GM23338 (cell line): ENCODE data around the gene IKBKE. TPM values are rescaled to one million over a fixed set of nuclear protein-coding genes. Genes with fewer than 3 reads are reported as not detected.

Experiments
- ATAC-seq: fragments of 200-7000 bp; cut with Tn5 transposase; 3 replicates; pipeline ENCODE4 v1.9.1; 2020
- DNase-seq: peaks from one replicate; pipeline ENCODE4 v3.0.0-alpha.2; 2015; ENCODE audit warnings: low spot score
- H2AFZ ChIP-seq: fragments of 200-600 bp; sonication (generic); 2 replicates; pipeline ENCODE4 v1.8.0; 2016; ENCODE audit warnings: antibody characterized with exemption, mild to moderate bottlenecking, moderate library complexity
- H3F3A ChIP-seq: fragments of 200-600 bp; sonication (generic); replicated peaks from 2 replicates; pipeline ENCODE4 v1.8.0; 2017; ENCODE audit warnings: antibody characterized with exemption, mixed run types, low read depth
- H3K27ac ChIP-seq: fragments of 200-600 bp; sonication (generic); 2 replicates; pipeline ENCODE4 v1.6.1; 2016; ENCODE audit warnings: low read depth
- H3K27me3 ChIP-seq: fragments of 200-600 bp; sonication (generic); 2 replicates; pipeline ENCODE4 v1.8.0; 2016; ENCODE audit warnings: mild to moderate bottlenecking, mixed run types, moderate library complexity; ENCODE audit not compliant: insufficient read depth
- H3K36me3 ChIP-seq: fragments of 200-600 bp; sonication (generic); 2 replicates; pipeline ENCODE4 v1.8.0; 2016; ENCODE audit warnings: mild to moderate bottlenecking; ENCODE audit not compliant: insufficient read depth
- H3K4me1 ChIP-seq: fragments of 200-600 bp; sonication (generic); 2 replicates; pipeline ENCODE4 v1.8.0; 2016; ENCODE audit warnings: mild to moderate bottlenecking, moderate library complexity; ENCODE audit not compliant: insufficient read depth
- H3K4me2 ChIP-seq: fragments of 200-600 bp; sonication (generic); 2 replicates; pipeline ENCODE4 v1.7.1; 2017; ENCODE audit warnings: mixed run types
- H3K4me3 ChIP-seq: fragments of 200-600 bp; sonication (generic); 2 replicates; pipeline ENCODE4 v1.6.1; 2016; ENCODE audit warnings: mixed run types
- H3K79me2 ChIP-seq: fragments of 200-600 bp; sonication (generic); replicated peaks from 2 replicates; pipeline ENCODE4 v1.8.0; 2017; ENCODE audit warnings: mild to moderate bottlenecking; ENCODE audit not compliant: insufficient read depth
- H3K9me2 ChIP-seq: fragments of 200-600 bp; sonication (generic); 2 replicates; pipeline ENCODE4 v1.8.0; 2017; ENCODE audit not compliant: insufficient read depth
- H4K20me1 ChIP-seq: fragments of 200-600 bp; sonication (generic); replicated peaks from 2 replicates; pipeline ENCODE4 v1.8.0; 2017; ENCODE audit warnings: mild to moderate bottlenecking; ENCODE audit not compliant: insufficient read depth
- H3K27ac Mint-ChIP-seq: 2 replicates; pipeline ENCODE4 v1.8.0; 2020; ENCODE audit warnings: inconsistent platforms, mild to moderate bottlenecking, moderate library complexity, mixed read lengths
- H3K27me3 Mint-ChIP-seq: 3 replicates; pipeline ENCODE4 v1.8.0; 2022; ENCODE audit warnings: low read depth, mild to moderate bottlenecking, moderate library complexity, mixed read lengths, inconsistent platforms; ENCODE audit not compliant: insufficient read depth, poor library complexity
- H3K36me3 Mint-ChIP-seq: 3 replicates; pipeline ENCODE4 v1.8.0; 2021; ENCODE audit warnings: low read depth, mild to moderate bottlenecking, inconsistent platforms, moderate library complexity, mixed read lengths
- H3K4me1 Mint-ChIP-seq: 3 replicates; pipeline ENCODE4 v1.8.0; 2020; ENCODE audit warnings: mild to moderate bottlenecking, inconsistent platforms, mixed read lengths
- H3K4me3 Mint-ChIP-seq: 3 replicates; pipeline ENCODE4 v1.8.0; 2021; ENCODE audit warnings: moderate library complexity, mild to moderate bottlenecking, inconsistent platforms, mixed read lengths
- H3K9me3 Mint-ChIP-seq: 3 replicates; pipeline ENCODE4 v1.8.0; 2020; ENCODE audit warnings: moderate library complexity, mild to moderate bottlenecking, inconsistent platforms, mixed read lengths
- EZH2 ChIP-seq: fragments of 200-600 bp; sonication (generic); IDR thresholded peaks from one replicate; pipeline ENCODE4 v1.8.0; 2017; ENCODE audit warnings: antibody characterized with exemption, mild to moderate bottlenecking, low read depth; ENCODE audit not compliant: unreplicated experiment
- EZH2phosphoT487 ChIP-seq: fragments of 200-600 bp; sonication (generic); IDR thresholded peaks from one replicate; pipeline ENCODE4 v1.8.1; 2018; ENCODE audit warnings: antibody characterized with exemption; ENCODE audit not compliant: unreplicated experiment
- NANOG ChIP-seq: IDR thresholded peaks from 2 replicates; pipeline ENCODE4 v1.6.1; 2016; ENCODE audit warnings: antibody characterized with exemption, borderline replicate concordance
- ZNF114 ChIP-seq: fragments of 250-450 bp; sonication (Bioruptor Pico); IDR thresholded peaks from 2 replicates; pipeline ENCODE4 v1.5.0; 2020; ENCODE audit warnings: mild to moderate bottlenecking, moderate library complexity
- polyA plus RNA-seq: library from polyadenylated mRNA; unstranded; fragments of >200 nt; fragmentation: Nextera tagmentation; extraction: Ambion mirVana; gene quantifications from 2 replicates; pipeline ENCODE4 v1.2.1, GENCODE V29; 2016
- total RNA-seq: library from RNA; depleted of rRNA; stranded (reverse); fragments of >200 nt; shearing (Covaris generic); gene quantifications from 2 replicates; pipeline ENCODE4 v1.2.3, GENCODE V29; 2014
- TF ChIP-seq, protein P1 (sequence below): IDR thresholded peaks from one replicate; pipeline ENCODE4 v1.6.1; 2018; ENCODE audit warnings: antibody characterized with exemption; ENCODE audit not compliant: unreplicated experiment

The IKBKE gene
- total and polyA plus RNA-seq, 2 experiments from 2014 or later = 4.8 to 11.1 TPM

DNA sequence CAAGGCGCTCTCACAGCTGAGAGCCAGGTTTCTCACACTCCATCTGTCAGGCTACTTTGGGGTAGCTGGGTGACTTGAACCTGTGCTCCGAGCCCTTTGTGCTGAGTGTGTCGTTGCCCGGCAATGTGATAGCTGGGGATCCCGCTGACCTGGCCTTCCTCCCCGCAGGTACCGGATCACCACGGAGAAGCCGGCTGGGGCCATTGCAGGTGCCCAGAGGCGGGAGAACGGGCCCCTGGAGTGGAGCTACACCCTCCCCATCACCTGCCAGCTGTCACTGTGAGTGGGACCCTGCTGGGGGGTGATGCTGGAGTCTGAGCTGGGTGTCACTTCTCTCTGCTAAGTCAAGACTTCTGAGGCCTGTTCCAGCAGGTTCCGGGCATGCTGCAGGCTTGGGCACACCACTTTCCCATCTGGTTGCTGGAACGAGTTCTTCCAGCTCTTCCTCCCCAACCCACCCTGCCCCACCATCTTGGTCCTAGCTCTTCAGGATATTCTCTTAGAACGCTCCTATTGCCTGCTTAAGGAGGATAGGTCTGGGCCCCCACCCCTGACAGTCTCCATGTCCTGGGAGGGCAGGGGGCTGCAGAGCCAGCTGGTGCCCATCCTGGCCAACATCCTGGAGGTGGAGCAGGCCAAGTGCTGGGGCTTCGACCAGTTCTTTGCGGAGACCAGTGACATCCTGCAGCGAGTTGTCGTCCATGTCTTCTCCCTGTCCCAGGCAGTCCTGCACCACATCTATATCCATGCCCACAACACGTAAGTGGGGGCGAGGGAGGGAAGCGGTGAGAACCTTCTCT, 7.5 kb downstream of the IKBKE start:
- DNase-seq = no peak
- Mint-ChIP-seq H3K27me3 (peaks cover 12% of the 10 kb centered on the region), H3K4me1 (peaks cover 12% of the 10 kb centered on the region), H3K36me3 (peaks cover 38% of the 10 kb centered on the region), H3K4me3 (no peak overlapping the region), H3K27ac (no peak overlapping the region), H3K9me3 (no peaks in the 10 kb centered on the region; the same call in 2 of the 3 replicates)
- Histone ChIP-seq H3K79me2 (no peaks in the 10 kb centered on the region), H3K27ac (no peak overlapping the region), H3K4me2 (no peak overlapping the region), H3K4me3 (no peak overlapping the region), H3K4me1 (peaks cover 2% of the 10 kb centered on the region; the same call in 1 of the 2 replicates), H3K9me2 (no peaks in the 10 kb centered on the region), H3K36me3 (no peaks in the 10 kb centered on the region; the same call in 1 of the 2 replicates), H2AFZ (no peak overlapping the region), H3K27me3 (no peaks in the 10 kb centered on the region), H4K20me1 (no peaks in the 10 kb centered on the region), H3F3A (no peaks in the 10 kb centered on the region)
- no peak for ATAC-seq
- TF ChIP-seq NANOG = no peak
- TF ChIP-seq ZNF114 = no peak
- TF ChIP-seq, protein P1, sequence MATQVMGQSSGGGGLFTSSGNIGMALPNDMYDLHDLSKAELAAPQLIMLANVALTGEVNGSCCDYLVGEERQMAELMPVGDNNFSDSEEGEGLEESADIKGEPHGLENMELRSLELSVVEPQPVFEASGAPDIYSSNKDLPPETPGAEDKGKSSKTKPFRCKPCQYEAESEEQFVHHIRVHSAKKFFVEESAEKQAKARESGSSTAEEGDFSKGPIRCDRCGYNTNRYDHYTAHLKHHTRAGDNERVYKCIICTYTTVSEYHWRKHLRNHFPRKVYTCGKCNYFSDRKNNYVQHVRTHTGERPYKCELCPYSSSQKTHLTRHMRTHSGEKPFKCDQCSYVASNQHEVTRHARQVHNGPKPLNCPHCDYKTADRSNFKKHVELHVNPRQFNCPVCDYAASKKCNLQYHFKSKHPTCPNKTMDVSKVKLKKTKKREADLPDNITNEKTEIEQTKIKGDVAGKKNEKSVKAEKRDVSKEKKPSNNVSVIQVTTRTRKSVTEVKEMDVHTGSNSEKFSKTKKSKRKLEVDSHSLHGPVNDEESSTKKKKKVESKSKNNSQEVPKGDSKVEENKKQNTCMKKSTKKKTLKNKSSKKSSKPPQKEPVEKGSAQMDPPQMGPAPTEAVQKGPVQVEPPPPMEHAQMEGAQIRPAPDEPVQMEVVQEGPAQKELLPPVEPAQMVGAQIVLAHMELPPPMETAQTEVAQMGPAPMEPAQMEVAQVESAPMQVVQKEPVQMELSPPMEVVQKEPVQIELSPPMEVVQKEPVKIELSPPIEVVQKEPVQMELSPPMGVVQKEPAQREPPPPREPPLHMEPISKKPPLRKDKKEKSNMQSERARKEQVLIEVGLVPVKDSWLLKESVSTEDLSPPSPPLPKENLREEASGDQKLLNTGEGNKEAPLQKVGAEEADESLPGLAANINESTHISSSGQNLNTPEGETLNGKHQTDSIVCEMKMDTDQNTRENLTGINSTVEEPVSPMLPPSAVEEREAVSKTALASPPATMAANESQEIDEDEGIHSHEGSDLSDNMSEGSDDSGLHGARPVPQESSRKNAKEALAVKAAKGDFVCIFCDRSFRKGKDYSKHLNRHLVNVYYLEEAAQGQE = no peak

DNA sequence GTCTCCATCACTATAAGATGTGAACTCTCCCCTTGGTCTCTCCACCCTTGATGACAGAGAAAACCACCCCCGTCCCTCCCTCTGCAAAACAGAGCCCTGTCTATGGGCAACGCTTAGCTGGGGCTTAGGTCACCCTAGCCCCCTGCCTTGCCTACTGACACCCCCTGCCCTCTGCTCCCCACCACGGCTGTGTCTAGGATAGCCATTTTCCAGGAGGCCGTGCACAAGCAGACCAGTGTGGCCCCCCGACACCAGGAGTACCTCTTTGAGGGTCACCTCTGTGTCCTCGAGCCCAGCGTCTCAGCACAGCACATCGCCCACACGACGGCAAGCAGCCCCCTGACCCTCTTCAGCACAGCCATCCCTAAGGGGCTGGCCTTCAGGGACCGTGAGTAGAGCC, 8.5 kb downstream of the IKBKE start:
- H2AFZ ChIP-seq = no peak overlapping the region
- H3K36me3 ChIP-seq = no peaks in the 10 kb centered on the region; the same call in 1 of the 2 replicates
- no peaks in the 10 kb centered on the region for H3F3A ChIP-seq
- Mint-ChIP-seq H3K9me3 (no peaks in the 10 kb centered on the region; the same call in 2 of the 3 replicates), H3K4me3 (no peak overlapping the region), H3K4me1 (peaks cover 4% of the 10 kb centered on the region), H3K27me3 (peaks cover 12% of the 10 kb centered on the region), H3K27ac (no peak overlapping the region; the same call in 1 of the 2 replicates), H3K36me3 (peaks cover 37% of the 10 kb centered on the region)
- DNase-seq = no peak
- ATAC-seq = no peak
- no peaks in the 10 kb centered on the region for H3K4me1 ChIP-seq
- H3K4me3 ChIP-seq = no peak overlapping the region
- H3K27me3 ChIP-seq = no peaks in the 10 kb centered on the region
- H4K20me1 ChIP-seq = no peaks in the 10 kb centered on the region
- no peaks in the 10 kb centered on the region for H3K79me2 ChIP-seq
- H3K4me2 ChIP-seq = no peak overlapping the region
- H3K9me2 ChIP-seq = no peaks in the 10 kb centered on the region
- H3K27ac ChIP-seq = no peak overlapping the region
- TF ChIP-seq EZH2 (no peak), EZH2phosphoT487 (no peak)
